ENCODE results near the gene GFRA4.
"Not testable (repeated sequence)": the region's sequence is repeated elsewhere in the genome, so short reads cannot be mapped to it uniquely, and the experiment has no call there.

Gene GFRA4

GRCh38 chr20:3616250-3616649, 46.9 kb downstream of the GFRA4 start:
- no peak for DNase-seq (ENCODE audit: low read depth in 2 of 2)

GRCh38 chr20:3615171-3615840, 47.9 kb downstream of the GFRA4 start:
- not testable (repeated sequence) for DNase-seq (ENCODE audit: low read depth in 2 of 2)

GRCh38 chr20:3614466-3614865, 48.7 kb downstream of the GFRA4 start:
- DNase-seq (ENCODE audit: low read depth in 2 of 2) = no peak

GRCh38 chr20:3613821-3614440, 49.3 kb downstream of the GFRA4 start:
- no peak for DNase-seq (ENCODE audit: low read depth in 2 of 2)

GRCh38 chr20:3612795-3613572, 50.2 kb downstream of the GFRA4 start:
- DNase-seq (ENCODE audit: low read depth in 2 of 2) = no peak

GRCh38 chr20:3611901-3612300, 51.3 kb downstream of the GFRA4 start:
- DNase-seq (ENCODE audit: low read depth in 2 of 2) = no peak

All from stimulated activated CD8-positive, alpha-beta memory T cell treated with anti-CD3 and anti-CD28 coated beads, Interleukin-15, amount 100 ng/mL, for 48 hours (primary cell).